Mammary epithelial cell (primary cell): Measurements from ENCODE around the gene DFFB.

Experiments
- CTCF ChIP-seq, 2 donors: IDR thresholded peaks in 1 of 2; conservative IDR thresholded peaks in 1 of 2; 2 replicates each; pipeline ENCODE4 v1.5.1; 2011 to 2012; ENCODE audit warnings: inconsistent platforms in 2 of 2, low read length in 2 of 2, mild to moderate bottlenecking in 2 of 2, control low read depth in 1 of 2, low read depth in 1 of 2; ENCODE audit not compliant: insufficient read depth in 1 of 2; ENCODE audit errors: extremely low read depth in 1 of 2
- EZH2 ChIP-seq: IDR thresholded peaks from 2 replicates; pipeline ENCODE4 v1.6.1; 2012; ENCODE audit warnings: low read length, inconsistent platforms, borderline replicate concordance

- TF ChIP-seq EZH2 (no peak), CTCF (conservative IDR thresholded peaks at IDR 0.05 in 1 of 2, IDR thresholded peaks at IDR 0.05 in 1 of 2; ENCODE audit: extremely low read depth in 1 of 2, insufficient read depth in 1 of 2, low read depth in 1 of 2, low read length in 2 of 2) (no peak)
Measured at GRCh38 chr1:3889936-3890335, 32.7 kb downstream of the DFFB start.
